Muscle of arm (tissue), 12 donors: ENCODE data around the gene RAB12. TPM values are rescaled to one million over a fixed set of nuclear protein-coding genes. Genes with fewer than 3 reads are reported as not detected.

Experiments
- DNase-seq: peaks from one replicate; pipeline ENCODE4 v3.0.0-alpha.2; 2013
- polyA plus RNA-seq, 12 donors: library from polyadenylated mRNA; unstranded; fragments of 120-200 nt; gene quantifications; one replicate each; pipeline ENCODE4 v1.2.1, GENCODE V29; 2013; ENCODE audit not compliant: insufficient read length in 12 of 12

The RAB12 gene
- polyA plus RNA-seq, 12 donors = 34.9 to 67.5 (median 54.5) TPM; not detected in 1

DNA sequence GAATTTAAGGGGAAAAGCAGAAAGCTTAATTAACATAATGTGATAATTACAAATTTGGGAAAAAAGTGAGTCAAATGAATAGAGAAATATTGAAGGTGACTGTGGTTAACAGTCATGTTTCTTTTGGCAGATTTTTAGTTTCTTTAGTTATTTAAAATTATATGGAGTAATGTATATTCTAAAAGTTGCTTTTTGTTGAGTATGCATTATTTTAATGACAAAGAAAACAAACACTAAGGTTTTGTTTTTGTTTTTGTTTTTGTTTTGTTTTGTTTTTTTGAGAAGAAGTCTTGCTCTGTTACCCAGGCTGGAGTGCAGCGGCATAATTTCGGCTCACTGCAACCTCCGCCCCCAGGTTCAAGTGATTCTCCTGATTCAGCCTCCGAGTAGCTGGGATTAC lies 65.8 kb downstream of the RAB12 start:
- DNase-seq = no peak

DNA sequence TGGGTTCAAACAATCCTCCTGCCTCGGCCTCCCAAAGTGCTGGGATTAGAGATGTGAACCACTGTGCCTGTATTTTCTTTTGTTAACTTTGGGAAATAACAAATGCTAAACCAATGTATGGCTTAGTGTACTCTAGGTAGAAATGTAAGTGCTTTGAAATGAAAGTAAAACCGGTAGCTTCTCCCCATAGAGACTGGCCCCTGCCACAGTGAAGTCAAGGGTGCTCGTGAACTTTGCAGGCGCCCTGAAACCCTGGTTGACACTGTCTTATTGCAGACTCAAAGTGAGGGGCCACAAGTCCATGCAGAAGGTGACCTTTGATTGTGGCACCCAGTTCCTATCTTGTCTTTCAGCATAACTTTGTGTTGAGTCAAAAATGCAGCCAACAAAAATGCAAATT lies 72.0 kb downstream of the RAB12 start:
- DNase-seq = no peak

DNA sequence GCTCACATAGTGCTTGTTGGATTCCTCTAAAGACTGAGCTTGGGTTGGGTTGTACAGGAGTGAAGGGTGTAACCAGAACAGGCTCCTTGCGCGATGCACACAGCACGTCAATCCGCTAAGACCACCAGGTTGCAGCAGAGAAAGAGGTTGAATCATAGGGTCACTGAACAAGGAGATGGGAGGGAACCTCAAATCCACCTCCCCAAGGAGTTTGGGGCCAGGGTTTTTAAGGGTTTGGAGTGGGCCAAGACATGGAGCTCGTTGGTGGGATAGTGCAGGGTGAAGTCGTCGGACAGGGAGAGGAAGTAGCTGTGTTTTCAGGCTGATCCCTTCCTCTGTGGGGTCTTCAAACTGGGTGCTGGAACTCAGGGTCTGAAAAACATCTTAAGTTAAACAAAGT lies 75.3 kb downstream of the RAB12 start:
- DNase-seq = no peak

DNA sequence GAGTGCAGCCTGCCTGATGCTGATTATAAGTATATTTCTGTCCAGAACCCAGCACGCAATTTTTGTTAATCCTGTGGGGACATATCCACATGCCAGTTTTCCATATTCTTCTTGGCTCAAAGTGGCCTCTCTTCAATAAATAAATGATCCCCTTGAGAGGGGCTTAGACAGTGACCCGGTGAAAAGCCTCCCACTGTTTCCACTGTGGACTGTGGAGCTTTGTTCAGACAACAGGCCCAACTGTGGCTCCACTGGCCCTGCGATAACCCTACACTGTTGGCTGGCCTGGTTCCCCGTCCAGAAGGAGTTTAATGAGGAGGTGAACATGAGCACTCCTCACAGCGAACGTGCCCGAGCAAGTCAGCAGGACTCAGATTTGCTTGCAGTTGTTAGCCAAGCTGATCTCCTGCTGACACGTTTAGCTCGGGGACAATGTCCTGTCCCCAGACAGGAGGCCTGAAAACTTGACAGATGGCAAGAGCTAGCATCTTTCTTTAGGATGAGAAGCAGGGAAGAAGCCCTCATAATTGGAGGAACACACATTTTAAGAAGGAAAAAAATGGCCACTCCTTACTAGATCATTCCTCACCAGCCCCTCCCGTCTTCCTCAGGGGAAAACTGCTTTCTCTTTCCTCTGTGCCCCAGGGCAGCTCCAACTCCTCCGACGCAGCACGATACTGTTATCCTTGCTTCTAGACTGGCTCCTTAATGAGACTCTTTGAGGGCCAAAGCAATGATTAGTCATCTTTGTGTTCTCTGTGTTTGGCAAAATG lies 76.1 kb downstream of the RAB12 start:
- no peak for DNase-seq

DNA sequence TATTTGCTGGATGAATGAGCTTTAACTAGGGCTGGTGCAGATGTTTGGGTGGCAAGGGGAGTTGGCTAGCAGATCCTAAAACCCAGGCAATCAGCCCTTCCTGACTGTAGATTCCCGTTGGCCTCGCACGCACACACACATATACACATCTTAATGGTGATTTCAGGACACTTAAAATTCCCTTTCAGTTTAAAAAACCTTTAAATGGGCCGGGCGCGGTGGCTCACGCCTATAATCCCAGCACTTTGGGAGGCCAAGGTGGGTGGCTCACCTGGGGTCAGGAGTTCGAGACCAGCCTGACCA lies 76.6 kb downstream of the RAB12 start:
- DNase-seq = no peak

DNA sequence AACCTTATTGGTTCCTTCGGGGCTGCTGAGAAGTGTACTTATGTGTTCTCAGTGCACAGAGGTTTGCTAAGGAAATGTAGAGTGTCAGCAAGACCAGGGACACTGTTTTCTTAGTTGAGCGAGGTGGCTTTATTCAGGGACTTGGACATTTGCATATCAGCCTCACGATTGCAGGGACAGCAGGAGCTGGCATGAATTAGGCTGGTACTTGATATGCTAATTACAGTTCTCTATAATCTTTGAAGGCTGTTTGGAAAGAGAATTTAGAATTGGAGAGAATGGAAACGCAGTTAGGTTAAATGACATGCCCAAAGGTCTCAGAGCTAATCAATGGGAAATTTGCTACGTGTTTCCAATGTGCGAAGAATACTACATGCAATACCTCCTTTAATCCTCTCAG lies 77.4 kb downstream of the RAB12 start:
- DNase-seq = no peak

DNA sequence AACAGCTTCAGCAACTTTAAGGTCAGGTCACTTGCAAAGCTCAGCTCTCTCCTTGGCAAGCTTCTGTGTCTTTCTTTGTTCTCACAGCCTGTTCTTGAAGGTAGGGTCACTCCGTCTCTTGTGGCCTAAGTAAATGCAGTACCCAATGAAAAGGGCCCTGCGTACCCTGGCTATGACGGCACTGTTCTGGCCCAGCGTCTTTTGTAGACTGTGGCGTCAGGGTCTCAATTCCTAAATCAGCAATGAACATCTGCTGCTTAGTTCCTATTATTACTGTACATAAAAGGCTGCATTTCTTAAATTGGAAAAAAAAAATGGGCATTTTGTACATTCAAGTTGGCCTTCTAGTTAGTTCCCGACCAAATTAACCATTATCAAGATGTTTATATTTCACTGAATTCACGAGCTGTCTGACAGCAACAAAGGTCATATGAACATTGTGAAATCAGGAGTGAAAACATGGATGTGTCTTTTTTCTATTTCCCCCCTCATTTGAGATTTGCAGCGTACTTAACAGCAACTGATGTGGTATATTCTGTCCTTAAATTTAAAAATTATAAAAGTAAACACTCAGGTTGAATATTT lies 79.1 kb downstream of the RAB12 start:
- DNase-seq = no peak

DNA sequence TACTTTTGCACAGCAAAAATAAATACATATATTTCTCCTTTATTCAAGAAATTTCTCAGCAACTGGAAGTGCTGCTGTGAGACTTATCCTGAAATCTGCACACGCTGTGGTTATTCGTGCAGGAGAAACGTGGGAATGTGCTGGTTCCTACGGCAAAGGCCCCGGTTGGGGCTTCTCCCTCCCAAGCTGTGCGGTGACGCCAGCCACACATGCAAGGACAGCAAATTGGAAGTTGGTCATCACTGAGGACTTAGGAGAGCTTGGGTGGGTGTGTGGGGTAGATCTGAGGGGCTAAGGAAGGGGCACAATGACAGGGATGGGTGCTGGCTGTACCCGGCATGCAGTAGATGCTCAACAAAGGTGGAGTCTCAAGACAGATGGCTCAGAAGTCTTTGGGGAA lies 79.6 kb downstream of the RAB12 start:
- no peak for DNase-seq

Other genes starting within 250 kb of the RAB12 start
- 10 to 100 TPM in 11 of 12 donors, not detected in 1; 18.2 to 51.8 (median 28.9) TPM for gene MTCL1, start 96.1 kb downstream of the RAB12 start, polyA plus RNA-seq